ENCODE results near the gene LSM6.

Gene LSM6

GRCh38 chr4:146183209-146183608 lies 7.7 kb downstream of the LSM6 start:
- no peak for DNase-seq (ENCODE audit: low read depth in 2 of 3, low spot score in 1 of 3)

- no peak for DNase-seq (ENCODE audit: low read depth in 2 of 3, low spot score in 1 of 3)
These were observed 10.5 kb downstream of the LSM6 start for GRCh38 chr4:146186041-146186440.

GRCh38 chr4:146186596-146186995 lies 11.1 kb downstream of the LSM6 start:
- no peak for DNase-seq (ENCODE audit: low read depth in 2 of 3, low spot score in 1 of 3)

- DNase-seq (ENCODE audit: low read depth in 2 of 3, low spot score in 1 of 3) = no peak
These were observed 14.9 kb downstream of the LSM6 start for GRCh38 chr4:146190456-146190855.

GRCh38 chr4:146191766-146192458 lies 16.4 kb downstream of the LSM6 start:
- no peak for DNase-seq (ENCODE audit: low read depth in 2 of 3, low spot score in 1 of 3)

GRCh38 chr4:146193628-146194027 lies 18.1 kb downstream of the LSM6 start:
- no peak for DNase-seq (ENCODE audit: low read depth in 2 of 3, low spot score in 1 of 3)

- DNase-seq (ENCODE audit: low read depth in 2 of 3, low spot score in 1 of 3) = no peak
These were observed 18.7 kb downstream of the LSM6 start for GRCh38 chr4:146194212-146194611.

GRCh38 chr4:146202665-146203064 lies 27.1 kb downstream of the LSM6 start:
- no peak for DNase-seq (ENCODE audit: low read depth in 2 of 3, low spot score in 1 of 3)

- no peak for DNase-seq (ENCODE audit: low read depth in 2 of 3, low spot score in 1 of 3)
These were observed 31.9 kb downstream of the LSM6 start for GRCh38 chr4:146207410-146207809.

- no peak for DNase-seq (ENCODE audit: low read depth in 2 of 3, low spot score in 1 of 3)
These were observed 35.4 kb downstream of the LSM6 start for GRCh38 chr4:146210890-146211289.

- no peak for DNase-seq (ENCODE audit: low read depth in 2 of 3, low spot score in 1 of 3)
These were observed 35.9 kb downstream of the LSM6 start for GRCh38 chr4:146211440-146211839.

- no peak for DNase-seq (ENCODE audit: low read depth in 2 of 3, low spot score in 1 of 3)
These were observed 37.3 kb downstream of the LSM6 start for GRCh38 chr4:146212781-146213180.

GRCh38 chr4:146214238-146214637 lies 38.7 kb downstream of the LSM6 start, which contains the start of gene REELD1:
REELD1 (plus strand) TSS chr4:146214538; CDS start chr4:146216953, 2,415 bp downstream.
- no peak for DNase-seq (ENCODE audit: low read depth in 2 of 3, low spot score in 1 of 3)

GRCh38 chr4:146222313-146222712 lies 46.8 kb downstream of the LSM6 start:
- DNase-seq (ENCODE audit: low read depth in 2 of 3, low spot score in 1 of 3) = no peak

GRCh38 chr4:146224326-146224966 lies 48.9 kb downstream of the LSM6 start:
- no peak for DNase-seq (ENCODE audit: low read depth in 2 of 3, low spot score in 1 of 3)

GRCh38 chr4:146229406-146229805 lies 53.9 kb downstream of the LSM6 start:
- no peak for DNase-seq (ENCODE audit: low read depth in 2 of 3, low spot score in 1 of 3)

- no peak for DNase-seq (ENCODE audit: low read depth in 2 of 3, low spot score in 1 of 3)
These were observed 56.7 kb downstream of the LSM6 start for GRCh38 chr4:146232131-146232722.

GRCh38 chr4:146235654-146236177 lies 60.2 kb downstream of the LSM6 start:
- DNase-seq (ENCODE audit: low read depth in 2 of 3, low spot score in 1 of 3) = no peak

GRCh38 chr4:146236216-146236615 lies 60.7 kb downstream of the LSM6 start:
- no peak for DNase-seq (ENCODE audit: low read depth in 2 of 3, low spot score in 1 of 3)

- DNase-seq (ENCODE audit: low read depth in 2 of 3, low spot score in 1 of 3) = no peak
These were observed 61.6 kb downstream of the LSM6 start for GRCh38 chr4:146237092-146237491.

- DNase-seq (ENCODE audit: low read depth in 2 of 3, low spot score in 1 of 3) = no peak
These were observed 62.6 kb downstream of the LSM6 start for GRCh38 chr4:146238107-146238506.

Measured in stimulated activated CD4-positive, alpha-beta T cell treated with anti-CD3 and anti-CD28 coated beads, Interleukin-12 subunit alpha, Interleukin-12 subunit beta, amount 100 ng/mL, for 48 hours (primary cell).